ENCODE results near the gene BATF. TPM values are rescaled to one million over a fixed set of nuclear protein-coding genes. Genes with fewer than 3 reads are reported as not detected.

BATF gene
- total RNA-seq, 1 donor from 2014 or later = not detected

- no peak for DNase-seq (ENCODE audit: low read depth)
- TF ChIP-seq CTCF (conservative IDR thresholded peaks at IDR 0.05; ENCODE audit: low read depth, low read length) = no peak
- no peak overlapping the region for H3K4me3 ChIP-seq (ENCODE audit: low read depth, low read length)
These were observed 25.4 kb downstream of the BATF start for GRCh38 chr14:75547552-75548250.

- no peak for TF ChIP-seq CTCF (conservative IDR thresholded peaks at IDR 0.05; ENCODE audit: low read depth, low read length)
- no peak for DNase-seq (ENCODE audit: low read depth)
- no peak overlapping the region for H3K4me3 ChIP-seq (ENCODE audit: low read depth, low read length)
These were observed 26.3 kb downstream of the BATF start for GRCh38 chr14:75548544-75548943.

- no peak for TF ChIP-seq CTCF (conservative IDR thresholded peaks at IDR 0.05; ENCODE audit: low read depth, low read length)
- no peak overlapping the region for H3K4me3 ChIP-seq (ENCODE audit: low read depth, low read length)
- DNase-seq (ENCODE audit: low read depth) = no peak
These were observed 26.9 kb downstream of the BATF start for GRCh38 chr14:75549169-75549568.

GRCh38 chr14:75551021-75551420 lies 28.8 kb downstream of the BATF start:
- TF ChIP-seq CTCF (conservative IDR thresholded peaks at IDR 0.05; ENCODE audit: low read depth, low read length) = no peak
- DNase-seq (ENCODE audit: low read depth) = no peak

GRCh38 chr14:75553157-75553556 lies 30.9 kb downstream of the BATF start:
- no peak overlapping the region for H3K4me3 ChIP-seq (ENCODE audit: low read depth, low read length)
- DNase-seq (ENCODE audit: low read depth) = no peak
- TF ChIP-seq CTCF (conservative IDR thresholded peaks at IDR 0.05; ENCODE audit: low read depth, low read length) = no peak

More at GRCh38 chr14:75551021-75551420, 28.8 kb downstream of the BATF start:
- H3K4me3 ChIP-seq (ENCODE audit: low read depth, low read length) = no peak overlapping the region

GRCh38 chr14:75553761-75554364 lies 31.6 kb downstream of the BATF start:
- TF ChIP-seq CTCF (conservative IDR thresholded peaks at IDR 0.05; ENCODE audit: low read depth, low read length) = no peak

GRCh38 chr14:75554482-75554881 lies 32.2 kb downstream of the BATF start:
- no peak overlapping the region for H3K4me3 ChIP-seq (ENCODE audit: low read depth, low read length)
- TF ChIP-seq CTCF (conservative IDR thresholded peaks at IDR 0.05; ENCODE audit: low read depth, low read length) = no peak
- no peak for DNase-seq (ENCODE audit: low read depth)

More at GRCh38 chr14:75553761-75554364, 31.6 kb downstream of the BATF start:
- no peak for DNase-seq (ENCODE audit: low read depth)
- H3K4me3 ChIP-seq (ENCODE audit: low read depth, low read length) = no peak overlapping the region

Measured in epithelial cell of proximal tubule (primary cell).